Progenitor cell of endocrine pancreas (in vitro differentiated cells): ENCODE measurements around the gene ANKMY1. TPM values are rescaled to one million over a fixed set of nuclear protein-coding genes. Genes with fewer than 3 reads are reported as not detected.

Source experiments
- DNase-seq: peaks from one replicate; pipeline ENCODE4 v3.0.0; 2021; ENCODE audit warnings: low spot score; ENCODE audit not compliant: unreplicated experiment
- H3K27ac Mint-ChIP-seq: 2 replicates; pipeline ENCODE4 v1.8.0; 2021; ENCODE audit warnings: mild to moderate bottlenecking, moderate library complexity, mixed read lengths
- H3K27me3 Mint-ChIP-seq: 2 replicates; pipeline ENCODE4 v1.8.0; 2021; ENCODE audit warnings: mixed read lengths
- H3K36me3 Mint-ChIP-seq: 2 replicates; pipeline ENCODE4 v1.8.0; 2022; ENCODE audit warnings: mixed read lengths; ENCODE audit not compliant: insufficient read depth
- H3K4me1 Mint-ChIP-seq: 2 replicates; pipeline ENCODE4 v1.8.0; 2021; ENCODE audit warnings: low read depth, mixed read lengths
- H3K4me3 Mint-ChIP-seq: 2 replicates; pipeline ENCODE4 v1.8.0; 2021; ENCODE audit warnings: low read depth, mild to moderate bottlenecking, moderate library complexity, mixed read lengths
- H3K9me3 Mint-ChIP-seq: 2 replicates; pipeline ENCODE4 v1.8.0; 2021; ENCODE audit warnings: low read depth, mixed read lengths
- microRNA-seq: library from miRNA; unstranded; fragments of <30 nt; microRNA quantifications from one replicate; pipeline ENCODE4 v1.1.0, GENCODE V29; 2020; ENCODE audit warnings: borderline number of aligned reads; ENCODE audit not compliant: unreplicated experiment
- total RNA-seq: library from RNA; stranded (reverse); gene quantifications from 2 replicates; pipeline ENCODE4 v1.2.1, GENCODE V29; 2021
- TF ChIP-seq, protein P1 (sequence below): fragments of 200-600 bp; sonication (generic); IDR thresholded peaks from one replicate; pipeline ENCODE4 v1.5.0; 2021; ENCODE audit warnings: antibody characterized with exemption, mild to moderate bottlenecking; ENCODE audit not compliant: unreplicated experiment

Gene ANKMY1
- total RNA-seq, 1 donor from 2014 or later = 29.2 TPM

DNA sequence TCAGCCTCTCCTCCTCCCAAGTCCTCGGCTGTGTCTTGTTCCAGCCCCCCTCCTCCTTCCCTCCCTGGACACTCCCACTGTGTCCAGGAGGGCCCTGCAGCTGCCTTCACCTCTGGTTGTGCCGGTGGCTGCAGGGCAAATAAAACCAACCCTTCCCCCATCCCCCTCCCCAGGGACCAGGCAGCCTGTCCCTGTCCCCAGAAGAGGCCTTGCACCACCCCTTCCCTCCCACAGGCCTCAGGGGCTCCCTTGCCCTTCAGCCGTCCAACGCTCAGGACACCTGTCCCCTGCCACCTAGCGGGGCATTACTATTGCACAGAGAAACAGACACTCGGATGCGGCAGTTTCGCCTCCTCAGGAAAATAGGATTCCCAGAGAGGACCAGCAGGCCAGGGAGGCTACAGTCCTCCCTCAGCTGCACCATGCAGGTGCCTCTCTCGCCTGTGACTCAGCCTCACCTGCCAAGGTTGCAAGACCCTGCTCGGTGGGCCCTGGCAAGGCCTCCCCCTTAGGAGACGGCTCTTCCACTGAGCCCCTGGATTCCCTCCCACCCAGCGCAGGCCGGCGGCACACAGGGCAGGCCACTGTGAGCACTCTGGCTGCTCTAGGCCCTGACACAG is 127.8 kb downstream of the ANKMY1 start:
- no peak overlapping the region for H3K27ac Mint-ChIP-seq
- TF ChIP-seq, protein P1, sequence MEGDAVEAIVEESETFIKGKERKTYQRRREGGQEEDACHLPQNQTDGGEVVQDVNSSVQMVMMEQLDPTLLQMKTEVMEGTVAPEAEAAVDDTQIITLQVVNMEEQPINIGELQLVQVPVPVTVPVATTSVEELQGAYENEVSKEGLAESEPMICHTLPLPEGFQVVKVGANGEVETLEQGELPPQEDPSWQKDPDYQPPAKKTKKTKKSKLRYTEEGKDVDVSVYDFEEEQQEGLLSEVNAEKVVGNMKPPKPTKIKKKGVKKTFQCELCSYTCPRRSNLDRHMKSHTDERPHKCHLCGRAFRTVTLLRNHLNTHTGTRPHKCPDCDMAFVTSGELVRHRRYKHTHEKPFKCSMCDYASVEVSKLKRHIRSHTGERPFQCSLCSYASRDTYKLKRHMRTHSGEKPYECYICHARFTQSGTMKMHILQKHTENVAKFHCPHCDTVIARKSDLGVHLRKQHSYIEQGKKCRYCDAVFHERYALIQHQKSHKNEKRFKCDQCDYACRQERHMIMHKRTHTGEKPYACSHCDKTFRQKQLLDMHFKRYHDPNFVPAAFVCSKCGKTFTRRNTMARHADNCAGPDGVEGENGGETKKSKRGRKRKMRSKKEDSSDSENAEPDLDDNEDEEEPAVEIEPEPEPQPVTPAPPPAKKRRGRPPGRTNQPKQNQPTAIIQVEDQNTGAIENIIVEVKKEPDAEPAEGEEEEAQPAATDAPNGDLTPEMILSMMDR = peak; percentile 8
- H3K4me3 Mint-ChIP-seq = no peak overlapping the region
- H3K9me3 Mint-ChIP-seq = peaks cover 3% of the 10 kb centered on the region
- DNase-seq = peak; percentile 10
- H3K27me3 Mint-ChIP-seq = peaks cover 12% of the 10 kb centered on the region
- no peaks in the 10 kb centered on the region for H3K36me3 Mint-ChIP-seq
- peaks cover 16% of the 10 kb centered on the region for H3K4me1 Mint-ChIP-seq

Small RNA genes within 50 kb of the gene (microRNA-seq; reads per million reads assigned to microRNA genes)
- 12,898 reads per million, percentile 94 among the genes with 10 or more reads in this experiment for gene MIR149

Other genes starting within 250 kb of the ANKMY1 start
- 88.5 and 91.4 TPM in 2 replicates for gene GPC1, start 122.3 kb downstream of the ANKMY1 start, total RNA-seq
- gene DUSP28, start 2.4 kb upstream of the ANKMY1 start, total RNA-seq = 4.9 and 6.4 TPM in 2 replicates
- 50.8 and 52.2 TPM in 2 replicates for gene RNPEPL1, start 10.5 kb upstream of the ANKMY1 start, total RNA-seq
- 65.5 and 67.2 TPM in 2 replicates for gene CAPN10, start 28.7 kb upstream of the ANKMY1 start, total RNA-seq
- 5.8 and 6.5 TPM in 2 replicates for gene GPR35, start 67.5 kb upstream of the ANKMY1 start, total RNA-seq
- gene AQP12B, start 124.9 kb upstream of the ANKMY1 start, total RNA-seq = not detected in 2 replicates
- gene AQP12A, start 133.9 kb upstream of the ANKMY1 start, total RNA-seq = not detected in 2 replicates